GM18870 (cell line): ENCODE data around the gene APH1A.
A peak's percentile ranks its signal among the peaks of the same experiment; 100 is the strongest.
"Not testable (repeated sequence)": the region's sequence is repeated elsewhere in the genome, so short reads cannot be mapped to it uniquely, and the experiment has no call there.

Experiments used
- ATAC-seq: cut with Tn5 transposase; IDR thresholded peaks from one replicate; pipeline ENCODE4 v1.9.1; 2021; ENCODE audit warnings: moderate library complexity; ENCODE audit not compliant: unreplicated experiment

The APH1A gene

DNA sequence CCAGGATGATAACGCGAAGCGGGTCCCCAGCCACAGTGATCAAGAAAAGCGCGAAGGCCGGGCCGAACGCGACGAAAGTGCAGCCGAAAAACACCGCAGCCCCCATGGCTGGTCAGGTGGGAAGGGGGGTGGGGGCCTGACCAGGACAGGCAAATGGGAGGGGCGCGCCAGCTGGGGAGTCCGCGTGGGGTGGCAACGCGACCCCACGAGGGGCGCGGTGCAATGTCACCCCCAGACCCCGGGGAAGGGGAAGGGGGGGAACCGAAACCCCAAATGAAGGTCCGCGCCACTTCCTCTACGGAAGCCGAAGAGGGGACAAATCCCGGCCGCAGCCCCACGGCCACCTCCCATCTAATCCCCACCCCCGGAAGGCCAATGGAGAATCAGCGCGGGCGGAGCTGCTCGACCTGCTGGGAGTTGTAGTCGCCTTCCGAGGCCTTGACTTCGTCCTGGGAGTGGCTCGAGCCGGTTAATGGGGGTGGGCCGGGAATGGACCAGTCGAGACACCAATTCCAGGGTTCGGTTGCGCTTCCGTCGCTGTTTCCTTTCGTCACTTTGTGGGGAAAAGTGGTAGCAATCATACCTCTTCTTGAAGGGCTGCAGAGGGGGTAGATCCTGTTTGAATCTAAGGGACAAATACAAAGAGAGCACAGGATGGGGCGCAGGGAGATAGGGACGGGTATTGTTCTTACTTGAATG is at the start of gene APH1A:
TSS of gene APH1A (minus strand) at position 312 of the 699 bp plus-strand sequence. CDS start at position 106, 206 bp downstream.
- peak; percentile 69 for ATAC-seq

DNA sequence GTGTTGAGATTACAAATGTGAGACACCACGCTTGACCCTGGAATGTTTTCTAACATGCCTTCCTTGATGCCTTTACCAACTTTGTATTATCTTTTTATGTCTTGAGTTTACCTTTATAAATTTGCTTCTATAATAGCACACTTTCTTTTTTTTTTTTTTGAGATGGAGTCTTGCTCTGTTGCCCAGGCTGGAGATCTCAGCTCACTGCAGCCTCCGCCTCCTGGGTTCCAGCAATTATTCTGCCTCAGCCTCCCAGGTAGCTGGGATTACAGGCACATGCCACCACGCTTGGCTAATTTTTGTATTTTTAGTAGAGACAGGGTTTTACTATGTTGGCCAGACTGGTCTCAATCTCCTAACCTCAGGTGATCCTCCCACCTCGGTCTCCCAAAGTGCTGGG is 45.9 kb upstream of the APH1A start:
- ATAC-seq: not testable (repeated sequence)

DNA sequence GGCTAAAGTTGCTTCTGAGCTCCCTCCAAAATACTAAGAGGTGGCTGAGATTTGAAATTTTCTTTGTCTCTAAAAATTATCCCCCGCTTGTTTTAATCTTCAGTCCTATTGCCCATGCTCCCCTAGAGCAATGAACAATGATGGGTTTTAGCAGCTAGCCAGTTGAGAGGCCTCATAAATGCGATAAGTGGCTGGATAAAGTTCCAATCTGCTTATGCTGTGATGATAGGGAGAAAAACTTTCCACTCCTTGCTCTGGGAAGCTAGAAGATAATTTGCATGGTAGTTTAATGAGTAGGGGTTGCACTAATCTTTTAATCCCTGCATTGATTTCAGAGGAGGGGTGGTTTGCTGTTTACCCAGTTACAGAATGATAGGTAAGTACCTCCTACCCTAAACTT is 42.9 kb upstream of the APH1A start:
- ATAC-seq: no peak

DNA sequence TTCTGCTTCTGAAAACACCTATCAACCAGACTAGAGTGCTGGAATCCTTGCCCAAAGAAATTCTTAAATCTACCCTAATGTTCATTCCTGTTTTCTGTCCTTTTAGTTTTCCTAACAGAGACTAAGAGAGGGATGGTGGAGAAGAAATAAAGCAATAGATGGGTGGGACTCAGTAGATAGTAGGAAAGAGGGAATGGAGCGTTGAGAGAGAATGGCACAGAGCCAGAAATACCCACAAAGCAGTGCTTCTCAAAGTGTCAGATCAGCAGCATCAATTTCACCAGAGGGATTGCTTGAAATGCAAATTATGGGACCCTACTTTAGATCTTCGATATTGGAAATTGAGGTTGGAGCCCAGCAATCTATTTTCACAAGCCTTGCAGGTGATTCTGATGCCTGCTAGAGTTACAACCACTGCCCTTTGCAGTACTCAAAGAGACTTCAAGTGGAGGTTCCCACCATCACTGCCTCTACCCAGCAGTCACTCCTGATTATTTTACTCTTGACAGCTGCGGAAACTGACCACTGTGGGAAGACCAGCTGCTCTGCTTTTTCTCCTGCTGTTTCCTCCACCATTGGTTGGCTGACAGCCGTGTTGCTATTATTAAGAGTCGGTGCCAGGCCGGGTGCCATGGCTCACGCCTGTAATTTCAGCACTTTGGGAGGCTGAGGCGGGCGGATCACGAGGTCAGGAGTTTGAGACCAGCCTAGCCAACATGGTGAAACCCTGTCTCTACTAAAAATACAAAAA is 41.1 kb upstream of the APH1A start:
- ATAC-seq: no peak

DNA sequence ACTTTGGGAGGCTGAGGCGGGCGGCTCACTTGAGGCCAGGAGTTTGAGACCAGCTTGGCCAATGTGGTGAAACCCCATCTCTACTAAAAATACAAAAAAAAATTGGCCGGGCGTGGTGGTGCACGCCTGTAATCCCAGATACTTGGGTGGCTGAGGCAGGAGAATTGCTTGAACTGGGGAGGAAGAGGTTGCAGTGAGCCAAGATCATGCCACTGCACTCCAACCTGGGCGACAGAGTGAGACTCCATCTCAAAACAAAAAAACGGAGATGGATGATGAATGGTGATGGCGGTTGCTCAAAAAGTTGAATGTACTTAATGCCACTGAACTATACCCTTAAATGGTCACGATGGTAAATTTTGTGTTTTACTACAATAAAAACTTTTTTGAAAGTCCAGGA is 39.8 kb upstream of the APH1A start:
- not testable (repeated sequence) for ATAC-seq

DNA sequence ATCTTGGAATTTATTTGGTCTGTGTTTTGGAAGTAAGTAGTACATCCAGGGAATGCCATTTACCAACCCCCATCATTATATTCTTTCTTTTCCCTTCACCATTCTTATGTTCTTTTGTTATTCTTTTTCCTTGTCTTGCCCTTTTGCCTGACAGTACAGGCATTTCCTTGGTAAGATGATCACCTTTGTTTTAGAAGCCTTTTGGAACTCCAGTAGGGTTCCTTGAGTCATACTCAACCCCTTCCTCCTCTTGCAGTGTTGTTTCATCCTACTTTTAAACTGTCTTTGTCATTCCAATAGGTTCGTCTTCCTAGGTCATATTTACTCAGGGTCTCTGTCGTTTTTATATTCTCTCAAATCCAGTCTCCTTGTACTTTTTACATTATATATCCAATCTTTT is 34.1 kb upstream of the APH1A start:
- no peak for ATAC-seq

DNA sequence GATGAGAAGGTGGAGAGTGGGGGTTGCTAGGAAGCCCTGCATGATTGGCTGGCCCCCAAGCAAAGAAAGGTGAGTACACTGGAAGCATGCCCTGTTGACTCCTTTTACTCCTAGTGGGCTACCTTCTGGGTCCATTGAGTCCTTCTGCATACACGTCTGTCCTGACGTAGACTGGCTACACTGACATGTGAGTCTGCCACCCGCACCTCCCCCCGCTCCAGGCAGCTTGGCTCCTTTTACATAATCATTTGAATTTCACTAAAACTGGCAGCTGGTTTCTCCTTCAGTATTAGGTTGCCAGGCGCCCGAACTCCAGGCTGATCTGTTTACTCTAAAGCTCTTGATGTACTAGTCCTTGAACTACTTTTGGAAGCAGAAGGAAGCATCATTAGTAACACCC is 33.5 kb upstream of the APH1A start:
- ATAC-seq: no peak

DNA sequence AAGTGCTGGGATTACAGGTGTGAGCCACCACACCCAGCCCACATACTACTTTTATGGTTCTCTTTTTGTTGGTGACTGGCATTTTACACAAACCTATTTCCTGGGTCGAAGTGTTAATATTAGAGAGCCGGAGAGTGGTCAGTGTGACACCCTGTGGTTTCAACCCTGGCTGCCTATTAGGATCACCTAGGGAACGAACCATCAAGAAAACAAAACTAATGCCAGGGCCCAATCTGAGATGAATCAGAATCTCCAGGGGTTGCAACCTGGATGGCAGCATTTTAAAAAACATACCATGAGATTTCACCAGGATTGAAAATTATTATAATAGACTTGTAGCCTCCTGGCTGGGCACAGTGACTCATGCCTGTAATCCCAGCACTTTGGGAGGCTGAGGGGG is 30.9 kb upstream of the APH1A start:
- ATAC-seq: no peak

DNA sequence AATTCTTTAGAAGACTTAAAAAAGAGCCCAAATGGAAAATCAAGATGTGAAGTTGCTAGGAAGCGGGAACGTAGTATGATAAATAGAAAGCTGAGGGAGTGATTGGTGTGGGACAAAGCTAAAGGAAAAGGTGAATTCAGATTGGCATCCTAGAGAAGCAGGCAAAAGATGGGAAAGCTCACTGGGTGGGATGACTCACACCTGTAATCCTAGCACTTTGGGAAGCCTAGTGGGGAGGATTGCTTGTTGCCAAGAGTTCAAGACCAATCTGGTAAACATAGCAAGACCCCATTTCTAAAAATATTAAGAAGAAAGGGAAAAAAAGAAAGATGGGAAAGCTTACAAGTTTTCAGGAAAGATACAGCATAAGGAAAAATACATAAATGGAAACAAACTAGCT is 26.7 kb upstream of the APH1A start:
- ATAC-seq: no peak

DNA sequence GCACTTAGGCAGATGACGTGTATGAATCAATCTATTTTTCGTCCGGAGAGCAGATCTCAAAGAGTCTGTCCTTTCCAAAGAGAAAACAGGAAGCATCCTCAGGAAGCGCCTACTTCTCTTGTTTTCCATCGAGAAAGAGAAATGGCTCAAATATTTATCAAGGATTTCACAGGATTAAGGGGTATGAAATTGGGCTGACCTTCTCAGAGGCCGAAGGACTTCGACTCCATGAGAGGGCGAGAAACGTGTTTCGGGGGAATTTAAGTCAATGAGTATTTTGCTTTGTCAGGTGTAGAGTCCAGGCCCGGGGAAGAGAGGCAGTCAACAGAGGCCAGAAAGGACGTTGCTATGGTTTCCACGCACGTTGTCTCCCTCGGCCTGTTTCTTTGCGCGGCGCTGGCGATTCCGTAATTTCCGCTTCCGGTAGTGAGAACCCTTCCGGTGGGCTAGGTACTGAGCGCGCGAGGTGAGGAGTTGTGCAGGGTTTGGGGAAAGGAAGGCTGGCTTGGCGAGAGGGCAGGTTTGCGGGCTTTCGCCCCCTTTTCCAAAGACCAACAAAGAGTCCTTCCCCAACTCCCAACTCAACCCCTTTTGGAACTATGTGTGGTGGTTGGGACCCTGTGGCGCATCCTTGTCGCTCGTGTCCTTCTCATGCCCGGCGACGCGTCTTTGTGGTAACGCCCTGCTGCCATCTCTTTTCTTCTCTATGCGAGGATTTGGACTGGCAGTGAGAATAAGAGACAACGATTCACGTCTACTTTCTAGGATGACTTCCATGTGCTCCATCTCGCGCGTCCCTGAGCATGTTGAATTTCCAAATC is 24.8 kb upstream of the APH1A start, which contains the start of gene MRPS21:
TSS of gene MRPS21 (plus strand) at position 429 of the 821 bp plus-strand sequence. CDS start 506 bp downstream, outside the sequence.
- ATAC-seq: peak; percentile 76

DNA sequence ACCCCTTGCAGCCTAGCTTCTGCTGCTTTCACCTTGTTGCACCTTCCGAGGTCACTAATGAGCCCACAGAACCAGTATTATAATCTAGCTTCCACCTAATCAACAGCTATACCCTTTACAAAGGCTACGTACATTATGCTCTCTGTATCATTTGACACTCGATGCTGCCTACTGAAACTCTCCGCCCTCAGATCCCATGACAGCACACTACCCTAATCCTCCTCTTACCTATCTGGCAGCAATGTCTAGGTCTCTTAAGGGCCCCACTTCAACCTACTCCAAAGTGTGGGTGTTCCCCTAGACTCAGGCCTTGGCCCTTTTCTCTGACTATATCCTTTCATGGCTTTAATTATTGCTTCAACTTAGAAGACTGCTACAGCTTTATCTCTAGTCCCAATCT is 20.0 kb upstream of the APH1A start:
- ATAC-seq: no peak

DNA sequence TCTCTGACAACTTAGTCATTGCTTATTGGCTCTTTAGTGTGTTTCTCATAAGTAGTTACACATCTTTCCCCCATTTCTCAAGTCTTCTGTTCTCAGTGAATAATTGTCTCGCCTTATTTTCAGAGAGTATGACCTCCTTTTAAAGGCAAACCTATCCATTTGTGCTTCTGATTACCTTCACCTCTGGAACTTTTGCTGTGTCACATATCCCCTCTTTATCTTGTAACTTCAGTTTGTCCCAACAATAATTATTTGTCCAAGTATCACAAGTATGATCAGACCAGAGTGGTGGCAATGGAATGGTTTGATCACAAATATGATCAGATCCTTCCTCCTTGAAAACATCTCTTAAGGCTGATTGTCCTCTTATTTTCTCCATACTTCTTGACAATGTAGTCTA is 19.6 kb upstream of the APH1A start:
- ATAC-seq: no peak

DNA sequence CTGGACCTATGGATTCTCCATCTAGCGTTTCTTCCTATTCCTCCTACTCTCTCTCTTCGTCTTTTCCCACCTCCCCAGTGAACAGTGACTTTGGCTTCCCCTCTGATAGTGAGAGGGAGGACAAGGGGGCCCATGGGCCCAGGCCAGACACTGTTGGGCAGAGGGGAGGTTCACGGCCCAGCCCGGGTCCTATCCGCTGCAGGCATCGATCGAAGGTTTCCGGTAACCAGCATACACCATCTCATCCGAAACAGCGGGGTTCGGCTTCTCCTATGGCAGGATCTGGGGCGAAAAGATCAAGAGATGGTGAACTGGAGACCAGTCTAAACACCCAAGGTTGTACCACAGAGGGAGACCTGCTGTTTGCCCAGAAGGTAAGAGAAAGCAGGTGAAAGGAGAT is 14.4 kb upstream of the APH1A start:
- no peak for ATAC-seq

DNA sequence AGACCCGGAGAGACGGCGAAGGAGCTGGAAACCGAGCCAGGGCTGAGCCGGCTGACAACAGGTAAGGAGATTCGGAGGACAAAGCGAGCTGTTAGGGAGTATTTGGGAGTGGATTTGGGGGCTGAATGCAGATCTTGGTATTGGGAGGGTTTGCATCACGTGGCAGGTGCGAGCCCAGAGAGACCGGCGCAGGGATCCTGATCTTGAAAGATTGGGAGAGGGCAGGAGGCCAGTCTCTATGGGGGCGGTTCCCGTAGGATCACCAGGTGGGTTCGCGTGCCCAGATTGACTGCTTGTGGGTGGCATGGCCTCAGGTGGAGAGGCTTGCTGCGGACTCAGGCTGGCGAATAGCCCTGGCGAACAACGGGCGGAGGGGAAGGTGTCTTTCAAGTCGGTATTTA is 13.7 kb upstream of the APH1A start:
- ATAC-seq: no peak

DNA sequence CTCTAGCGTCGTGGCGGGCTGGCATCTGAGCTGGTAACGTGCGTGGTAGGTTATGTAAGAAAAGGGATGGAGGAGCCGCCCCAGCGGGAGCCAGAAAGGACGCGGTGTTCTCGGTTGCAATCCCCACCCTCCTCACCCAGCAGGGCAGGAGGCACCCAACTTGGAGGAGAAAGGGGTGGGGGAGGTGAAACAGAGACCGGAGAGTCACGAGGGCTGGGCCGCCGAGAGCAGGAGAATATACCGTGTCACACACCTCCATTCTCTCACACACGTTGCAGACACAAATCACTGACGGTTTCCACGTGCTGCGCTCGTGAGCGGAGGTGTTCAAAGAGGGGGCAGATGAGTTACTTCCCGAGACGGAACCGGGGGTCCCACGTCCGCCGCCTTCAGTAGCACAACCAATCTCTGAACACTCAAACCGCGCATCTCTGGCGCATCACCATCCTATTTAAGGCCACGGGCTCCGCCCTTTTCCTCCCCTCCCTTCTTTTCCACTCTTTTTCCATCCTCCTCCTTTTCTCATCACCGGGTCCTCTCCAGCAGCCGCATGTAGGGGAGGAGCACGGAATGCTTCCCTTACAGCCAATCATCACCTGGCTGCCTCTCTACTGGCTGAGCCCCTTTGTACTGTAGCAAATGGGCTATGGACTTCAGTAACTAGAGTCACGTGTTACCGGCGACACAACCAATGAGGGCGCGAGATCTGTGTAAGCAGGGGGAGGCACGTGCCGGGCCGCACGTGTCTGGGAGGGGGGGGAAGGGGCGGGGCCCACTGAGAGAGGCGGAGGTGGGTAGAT is 13.1 kb upstream of the APH1A start, which contains the start of gene CIART:
TSS of gene CIART (plus strand) at position 797 of the 800 bp plus-strand sequence. CDS start 714 bp downstream, outside the sequence.
- no peak for ATAC-seq

DNA sequence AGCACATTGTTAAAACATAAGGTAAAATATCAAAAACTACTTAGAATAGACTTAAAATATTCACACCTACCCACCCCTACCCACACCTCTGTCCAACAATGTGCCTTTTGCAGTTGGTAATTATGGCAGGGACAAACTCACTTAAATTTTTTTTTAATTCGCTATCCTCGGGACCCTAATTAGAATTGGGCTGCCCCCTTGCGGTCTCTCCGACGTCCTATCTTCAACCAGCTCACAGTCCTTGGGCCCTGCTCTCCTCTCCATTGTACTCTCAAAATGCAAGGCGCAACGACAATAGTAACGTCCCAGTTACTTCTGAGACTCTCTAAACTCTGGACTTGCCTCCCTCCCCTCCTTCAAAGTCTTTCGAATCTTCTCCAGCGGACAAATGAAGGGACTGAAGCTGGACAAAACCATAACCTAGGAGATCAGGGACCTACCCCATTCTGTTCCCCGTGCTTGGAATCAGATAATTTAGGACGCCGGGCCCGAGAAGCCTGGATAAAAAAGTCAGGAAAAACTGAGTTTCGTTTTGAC is 12.5 kb upstream of the APH1A start:
- no peak for ATAC-seq

DNA sequence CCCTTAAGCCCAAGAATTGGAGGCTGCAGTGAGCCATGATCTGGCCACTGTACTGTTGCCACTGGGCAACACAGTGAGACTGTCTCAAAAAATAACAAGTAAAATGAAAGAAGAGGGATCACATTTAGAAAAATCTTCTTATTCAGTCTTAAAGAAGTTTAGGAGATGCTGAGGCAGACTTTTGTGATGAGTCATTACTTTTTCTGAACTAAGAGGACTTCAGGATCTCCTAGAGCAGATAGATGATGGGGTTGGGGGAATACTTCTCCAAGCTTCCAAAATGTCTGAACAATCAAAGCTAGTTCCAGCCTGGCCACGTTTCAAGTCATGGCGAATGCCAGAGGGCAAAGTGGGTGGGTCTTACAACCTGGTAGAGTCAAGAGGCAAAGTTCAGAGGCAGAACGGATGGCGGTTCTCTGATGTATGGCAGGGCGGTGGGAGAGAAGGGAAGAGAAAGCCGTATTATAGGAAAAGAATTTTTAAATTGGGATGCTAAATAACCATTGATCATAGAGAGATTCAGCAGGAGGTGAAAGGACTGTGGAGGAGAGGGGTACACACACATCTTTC is 11.4 kb upstream of the APH1A start:
- no peak for ATAC-seq

DNA sequence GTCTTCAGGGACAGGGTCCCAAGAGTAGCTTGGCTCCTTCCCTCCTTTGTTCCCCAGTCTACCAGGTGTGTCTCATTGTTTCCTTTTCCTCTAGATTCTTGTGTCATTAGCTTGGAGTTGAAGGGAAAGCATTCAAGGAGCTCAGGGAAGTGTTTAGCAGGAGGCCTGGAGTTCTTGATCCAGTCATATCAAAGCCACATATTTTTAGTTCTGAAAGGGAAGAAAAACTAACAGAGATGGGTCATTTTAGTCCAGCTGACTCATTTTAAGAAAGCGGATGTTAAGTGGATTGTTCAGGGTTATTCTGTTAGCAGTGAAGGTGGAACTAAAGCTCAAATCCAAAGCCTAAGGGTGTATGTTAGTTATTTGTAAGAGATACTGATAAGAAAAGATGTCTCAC is 4.5 kb upstream of the APH1A start:
- ATAC-seq: no peak

DNA sequence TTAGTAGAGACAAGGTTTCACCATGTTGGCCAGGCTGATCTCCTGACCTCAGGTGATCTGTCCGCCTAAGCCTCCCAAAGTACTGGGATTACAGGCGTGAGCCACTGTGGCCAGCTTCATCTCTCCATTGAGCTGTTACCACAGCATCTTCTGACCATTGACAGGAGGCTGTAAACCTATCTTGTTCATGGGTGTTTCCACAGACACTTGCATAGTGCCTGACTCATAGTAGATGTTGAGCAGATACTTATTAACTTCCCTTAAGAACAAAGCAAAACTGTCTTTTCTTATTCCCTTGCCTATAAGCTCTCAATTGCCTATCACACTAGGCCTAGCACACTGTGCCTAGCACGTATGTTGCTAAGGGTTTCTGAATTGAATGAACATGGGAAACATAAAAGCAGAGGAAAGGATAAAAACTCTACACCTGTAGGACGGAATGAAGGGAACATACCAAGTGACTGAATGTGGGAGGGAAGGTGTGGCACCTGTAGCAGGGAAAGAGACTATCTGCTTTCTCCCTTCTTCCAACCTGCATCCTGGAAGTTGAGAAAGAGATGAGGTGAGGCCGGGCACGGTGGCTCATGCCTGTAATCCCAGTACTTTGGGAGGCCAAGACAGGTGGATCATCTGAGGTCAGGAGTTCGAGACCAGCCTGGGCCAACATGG is 2.6 kb upstream of the APH1A start:
- no peak for ATAC-seq
